ENCODE data around the gene STARD3NL.
"Not testable (repeated sequence)": the region's sequence is repeated elsewhere in the genome, so short reads cannot be mapped to it uniquely, and the experiment has no call there.

DNA sequence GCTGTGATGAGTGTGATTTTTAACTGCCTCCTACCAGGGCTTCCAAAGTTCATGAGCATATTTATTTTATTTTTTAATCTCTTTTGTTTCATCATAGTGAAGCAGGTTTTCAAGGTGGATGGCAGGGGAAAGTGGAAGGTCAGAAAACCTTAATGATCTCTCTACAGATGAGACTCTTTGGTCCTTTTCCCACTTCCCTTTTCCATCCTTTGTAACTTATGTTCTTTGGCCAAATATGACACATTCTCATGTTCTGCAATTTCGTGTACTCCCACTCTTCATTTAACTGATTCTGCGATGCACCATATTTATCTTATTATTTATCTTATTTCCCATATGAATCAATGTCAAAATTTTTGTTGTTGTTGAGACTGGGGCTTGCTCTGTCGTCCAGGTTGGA, 87.9 kb downstream of the STARD3NL start:
- TF ChIP-seq, protein P1, sequence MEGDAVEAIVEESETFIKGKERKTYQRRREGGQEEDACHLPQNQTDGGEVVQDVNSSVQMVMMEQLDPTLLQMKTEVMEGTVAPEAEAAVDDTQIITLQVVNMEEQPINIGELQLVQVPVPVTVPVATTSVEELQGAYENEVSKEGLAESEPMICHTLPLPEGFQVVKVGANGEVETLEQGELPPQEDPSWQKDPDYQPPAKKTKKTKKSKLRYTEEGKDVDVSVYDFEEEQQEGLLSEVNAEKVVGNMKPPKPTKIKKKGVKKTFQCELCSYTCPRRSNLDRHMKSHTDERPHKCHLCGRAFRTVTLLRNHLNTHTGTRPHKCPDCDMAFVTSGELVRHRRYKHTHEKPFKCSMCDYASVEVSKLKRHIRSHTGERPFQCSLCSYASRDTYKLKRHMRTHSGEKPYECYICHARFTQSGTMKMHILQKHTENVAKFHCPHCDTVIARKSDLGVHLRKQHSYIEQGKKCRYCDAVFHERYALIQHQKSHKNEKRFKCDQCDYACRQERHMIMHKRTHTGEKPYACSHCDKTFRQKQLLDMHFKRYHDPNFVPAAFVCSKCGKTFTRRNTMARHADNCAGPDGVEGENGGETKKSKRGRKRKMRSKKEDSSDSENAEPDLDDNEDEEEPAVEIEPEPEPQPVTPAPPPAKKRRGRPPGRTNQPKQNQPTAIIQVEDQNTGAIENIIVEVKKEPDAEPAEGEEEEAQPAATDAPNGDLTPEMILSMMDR (IDR thresholded peaks at IDR 0.05): not testable (repeated sequence)
- TF ChIP-seq POLR2AphosphoS5 (IDR thresholded peaks at IDR 0.05); POLR2A (IDR thresholded peaks at IDR 0.05); EP300 (IDR thresholded peaks at IDR 0.05; ENCODE audit: low read depth): not testable (repeated sequence)

Measured in transverse colon (tissue), 4 donors.